Neural progenitor cell (in vitro differentiated cells): Measurements from ENCODE around the gene CACNG7. TPM values are rescaled to one million over a fixed set of nuclear protein-coding genes. Genes with fewer than 3 reads are reported as not detected.

Experiments
- DNase-seq: peaks from one replicate; pipeline ENCODE4 v3.0.0-alpha.2; 2016; ENCODE audit warnings: low spot score
- H2AFZ ChIP-seq: fragments of 200-600 bp; sonication (generic); replicated peaks from 2 replicates; pipeline ENCODE4 v1.6.1; 2016; ENCODE audit warnings: antibody characterized with exemption
- H3F3A ChIP-seq: fragments of 200-600 bp; sonication (generic); 2 replicates; pipeline ENCODE4 v1.6.1; 2016; ENCODE audit warnings: antibody characterized with exemption, low read depth
- H3K27ac ChIP-seq: fragments of 200-600 bp; sonication (generic); 2 replicates; pipeline ENCODE4 v1.5.1; 2016; ENCODE audit warnings: mild to moderate bottlenecking
- H3K27me3 ChIP-seq: fragments of 200-600 bp; sonication (generic); 2 replicates; pipeline ENCODE4 v1.6.1; 2016; ENCODE audit warnings: mild to moderate bottlenecking, moderate library complexity
- H3K36me3 ChIP-seq: fragments of 200-600 bp; sonication (generic); 2 replicates; pipeline ENCODE4 v1.5.1; 2016
- H3K4me1 ChIP-seq: fragments of 200-600 bp; sonication (generic); 2 replicates; pipeline ENCODE4 v1.6.1; 2016; ENCODE audit warnings: mixed run types
- H3K4me2 ChIP-seq: fragments of 200-600 bp; sonication (generic); 2 replicates; pipeline ENCODE4 v1.6.1; 2016
- H3K4me3 ChIP-seq: fragments of 200-600 bp; sonication (generic); 2 replicates; pipeline ENCODE4 v1.5.1; 2016
- H3K79me2 ChIP-seq: fragments of 200-600 bp; sonication (generic); 2 replicates; pipeline ENCODE4 v1.6.1; 2016; ENCODE audit warnings: low read depth
- H3K9ac ChIP-seq: fragments of 200-600 bp; sonication (generic); 2 replicates; pipeline ENCODE4 v1.6.1; 2016
- H3K9me3 ChIP-seq: fragments of 200-600 bp; sonication (generic); 2 replicates; pipeline ENCODE4 v1.5.1; 2016; ENCODE audit warnings: low read depth
- H4K20me1 ChIP-seq: fragments of 200-600 bp; sonication (generic); 2 replicates; pipeline ENCODE4 v1.6.1; 2016; ENCODE audit warnings: low read depth
- H3K27ac Mint-ChIP-seq: 3 replicates; pipeline ENCODE4 v1.8.0; 2021; ENCODE audit warnings: mixed read lengths
- H3K27me3 Mint-ChIP-seq: 2 replicates; pipeline ENCODE4 v1.8.0; 2022; ENCODE audit warnings: low read depth, mild to moderate bottlenecking, inconsistent platforms, moderate library complexity, mixed read lengths; ENCODE audit not compliant: insufficient read depth
- H3K36me3 Mint-ChIP-seq: 3 replicates; pipeline ENCODE4 v1.8.0; 2021; ENCODE audit warnings: mixed read lengths
- H3K4me1 Mint-ChIP-seq: 3 replicates; pipeline ENCODE4 v1.8.0; 2021; ENCODE audit warnings: mixed read lengths
- H3K4me3 Mint-ChIP-seq: 3 replicates; pipeline ENCODE4 v1.8.0; 2021; ENCODE audit warnings: mild to moderate bottlenecking, moderate library complexity, mixed read lengths
- H3K9me3 Mint-ChIP-seq: 3 replicates; pipeline ENCODE4 v1.8.0; 2020; ENCODE audit warnings: mixed read lengths
- CTCF ChIP-seq: fragments of 200-600 bp; sonication (generic); IDR thresholded peaks from 2 replicates; pipeline ENCODE4 v1.5.1; 2017; ENCODE audit warnings: antibody characterized with exemption, mild to moderate bottlenecking
- EZH2 ChIP-seq: fragments of 200-600 bp; sonication (generic); IDR thresholded peaks from 2 replicates; pipeline ENCODE4 v1.6.1; 2017; ENCODE audit warnings: antibody characterized with exemption, mild to moderate bottlenecking, moderate library complexity
- EZH2phosphoT487 ChIP-seq: fragments of 200-600 bp; sonication (generic); IDR thresholded peaks from 2 replicates; pipeline ENCODE4 v1.6.1; 2017; ENCODE audit warnings: antibody characterized with exemption
- total RNA-seq: library from RNA; depleted of rRNA; stranded (reverse); fragments of >200 nt; gene quantifications from 2 replicates; pipeline ENCODE4 v1.2.3, GENCODE V29; 2015; ENCODE audit warnings: low replicate concordance

The CACNG7 gene
- total RNA-seq, 1 donor from 2014 or later = 6.7 TPM

GRCh38 chr19:53951436-53951835 is 42.4 kb downstream of the CACNG7 start:
- Mint-ChIP-seq H3K4me3 (no peak overlapping the region), H3K4me1 (peaks cover 6% of the 10 kb centered on the region), H3K9me3 (no peaks in the 10 kb centered on the region), H3K27me3 (peaks cover 10% of the 10 kb centered on the region), H3K27ac (no peak overlapping the region), H3K36me3 (peaks cover 1% of the 10 kb centered on the region)
- Histone ChIP-seq H3K27ac (no peak overlapping the region), H3K9me3 (no peaks in the 10 kb centered on the region), H3K27me3 (peaks cover 7% of the 10 kb centered on the region), H4K20me1 (no peaks in the 10 kb centered on the region), H3K4me2 (no peak overlapping the region), H3K36me3 (no peaks in the 10 kb centered on the region), H3K79me2 (no peaks in the 10 kb centered on the region), H3K9ac (no peak overlapping the region), H3K4me1 (no peaks in the 10 kb centered on the region), H2AFZ (no peak overlapping the region), H3K4me3 (no peak overlapping the region), H3F3A (no peaks in the 10 kb centered on the region)
- no peak for TF ChIP-seq CTCF
- no peak for TF ChIP-seq EZH2
- no peak for TF ChIP-seq EZH2phosphoT487
- DNase-seq = no peak

- Histone ChIP-seq H3K9me3 (no peaks in the 10 kb centered on the region), H3K4me2 (no peak overlapping the region), H3K27ac (no peak overlapping the region), H3F3A (no peaks in the 10 kb centered on the region), H3K9ac (no peak overlapping the region), H3K36me3 (no peaks in the 10 kb centered on the region), H3K4me1 (no peaks in the 10 kb centered on the region), H2AFZ (no peak overlapping the region), H3K27me3 (peaks cover 12% of the 10 kb centered on the region), H3K79me2 (no peaks in the 10 kb centered on the region), H4K20me1 (no peaks in the 10 kb centered on the region), H3K4me3 (no peak overlapping the region)
- peaks cover 10% of the 10 kb centered on the region for H3K27me3 Mint-ChIP-seq
- no peak overlapping the region for H3K4me3 Mint-ChIP-seq
- H3K4me1 Mint-ChIP-seq = peaks cover 7% of the 10 kb centered on the region
- no peak for DNase-seq
- H3K36me3 Mint-ChIP-seq = peaks cover 1% of the 10 kb centered on the region
- TF ChIP-seq CTCF (no peak), EZH2phosphoT487 (no peak), EZH2 (no peak)
- H3K9me3 Mint-ChIP-seq = no peaks in the 10 kb centered on the region
- peak overlapping the region; percentile 27 for H3K27ac Mint-ChIP-seq
These were observed 42.9 kb downstream of the CACNG7 start for GRCh38 chr19:53951947-53952346.

GRCh38 chr19:53953383-53953782 is 44.3 kb downstream of the CACNG7 start:
- Mint-ChIP-seq H3K36me3 (peaks cover 1% of the 10 kb centered on the region), H3K27ac (no peak overlapping the region), H3K9me3 (no peaks in the 10 kb centered on the region), H3K4me1 (peaks cover 18% of the 10 kb centered on the region), H3K4me3 (no peak overlapping the region), H3K27me3 (peaks cover 8% of the 10 kb centered on the region)
- Histone ChIP-seq H3K4me2 (no peak overlapping the region), H3K9ac (no peak overlapping the region), H3K36me3 (no peaks in the 10 kb centered on the region), H2AFZ (no peak overlapping the region), H3F3A (peaks cover 9% of the 10 kb centered on the region), H3K27me3 (peaks cover 26% of the 10 kb centered on the region), H3K79me2 (no peaks in the 10 kb centered on the region), H3K9me3 (no peaks in the 10 kb centered on the region), H4K20me1 (no peaks in the 10 kb centered on the region), H3K4me3 (no peak overlapping the region), H3K27ac (no peak overlapping the region), H3K4me1 (peaks cover 9% of the 10 kb centered on the region)
- TF ChIP-seq CTCF (no peak), EZH2 (no peak), EZH2phosphoT487 (no peak)
- DNase-seq = no peak
